CD4-positive, alpha-beta T cell treated with Interleukin-15 for 4 hours (primary cell): Measurements from ENCODE around the gene RET.

ENCODE experiments used
- DNase-seq: peaks from one replicate; pipeline ENCODE4 v3.0.0-alpha.2; 2020; ENCODE audit warnings: low spot score

RET gene

GRCh38 chr10:43172645-43173044, 95.8 kb downstream of the RET start:
- DNase-seq, result no peak

- DNase-seq, result no peak
Observed at GRCh38 chr10:43173120-43173519, 96.3 kb downstream of the RET start.

GRCh38 chr10:43174969-43175368, 98.1 kb downstream of the RET start:
- DNase-seq, result no peak

GRCh38 chr10:43176271-43176670, 99.4 kb downstream of the RET start:
- DNase-seq, result no peak

GRCh38 chr10:43177595-43177994, 100.7 kb downstream of the RET start:
- no peak for DNase-seq
